NB4 (cell line): Measurements from ENCODE around the gene LHB.

Source experiments
- DNase-seq: peaks from one replicate; pipeline ENCODE4 v3.0.0; 2010; ENCODE audit warnings: low read depth
- H3K4me3 ChIP-seq: one replicate; pipeline ENCODE4 v1.5.1; 2011; ENCODE audit warnings: mild to moderate bottlenecking, low read depth, low read length, moderate library complexity
- CTCF ChIP-seq: IDR thresholded peaks from one replicate; pipeline ENCODE4 v1.5.1; 2012; ENCODE audit warnings: low read depth, low read length
- MYC ChIP-seq: IDR thresholded peaks from 2 replicates; pipeline ENCODE4 v1.6.1; 2011; ENCODE audit warnings: low read depth, low read length
- POLR2A ChIP-seq: IDR thresholded peaks from 2 replicates; pipeline ENCODE4 v1.6.1; 2011; ENCODE audit warnings: mild to moderate bottlenecking; ENCODE audit not compliant: insufficient read length; ENCODE audit errors: extremely low read depth
- TF ChIP-seq, protein P1 (sequence below): IDR thresholded peaks from 2 replicates; pipeline ENCODE4 v1.6.1; 2011; ENCODE audit warnings: low read depth, low read length

The LHB gene

GRCh38 chr19:49017666-49018351 lies 918 bp upstream of the LHB start:
- TF ChIP-seq CTCF, result peak; percentile 45
- TF ChIP-seq, protein P1, sequence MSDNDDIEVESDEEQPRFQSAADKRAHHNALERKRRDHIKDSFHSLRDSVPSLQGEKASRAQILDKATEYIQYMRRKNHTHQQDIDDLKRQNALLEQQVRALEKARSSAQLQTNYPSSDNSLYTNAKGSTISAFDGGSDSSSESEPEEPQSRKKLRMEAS, result no peak
- DNase-seq, result peak; percentile 81
- no peak overlapping the region for H3K4me3 ChIP-seq

DNA sequence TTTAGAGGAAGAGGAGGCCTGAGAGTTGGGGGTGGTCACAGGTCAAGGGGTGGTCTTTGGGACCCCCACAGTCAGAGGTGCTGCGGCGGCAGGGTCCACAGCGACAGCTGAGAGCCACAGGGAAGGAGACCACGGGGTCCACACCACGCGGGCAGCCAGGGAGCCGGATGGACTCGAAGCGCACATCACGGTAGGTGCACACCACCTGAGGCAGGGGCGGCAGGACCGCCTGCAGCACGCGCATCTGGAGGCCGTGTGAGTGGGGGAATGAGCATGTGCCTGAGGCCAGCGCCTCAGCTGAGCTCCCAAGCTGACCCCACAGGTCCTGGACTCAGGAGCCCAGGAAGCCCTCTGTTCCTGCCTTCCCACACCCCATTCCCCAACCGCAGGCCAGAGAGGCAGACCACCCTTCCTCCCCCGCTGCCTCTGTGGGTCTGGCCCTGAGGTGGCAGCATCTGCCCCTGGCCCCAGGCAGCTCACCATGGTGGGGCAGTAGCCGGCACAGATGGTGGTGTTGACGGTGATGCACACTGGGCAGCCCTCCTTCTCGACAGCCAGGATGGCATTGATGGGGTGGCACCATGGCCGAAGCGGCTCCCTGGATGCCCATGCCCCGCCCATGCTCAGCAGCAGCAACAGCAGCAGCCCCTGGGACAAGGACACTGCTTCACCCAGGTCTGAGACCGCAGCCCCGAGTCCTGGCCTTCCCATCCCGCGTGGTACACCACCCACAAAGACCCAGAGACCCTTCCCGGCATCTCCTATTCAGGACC lies 638 bp downstream of the LHB start:
- H3K4me3 ChIP-seq, result no peak overlapping the region
- TF ChIP-seq MYC (no peak), POLR2A (no peak), CTCF (no peak)
- TF ChIP-seq, protein P1, result no peak
- DNase-seq, result no peak

GRCh38 chr19:49014870-49015255 lies 2.0 kb downstream of the LHB start:
- no peak for TF ChIP-seq POLR2A
- no peak for TF ChIP-seq CTCF
- TF ChIP-seq MYC, result no peak
- TF ChIP-seq, protein P1, result no peak
- H3K4me3 ChIP-seq, result no peak overlapping the region
- DNase-seq, result no peak

GRCh38 chr19:49014123-49014869 lies 2.6 kb downstream of the LHB start:
- TF ChIP-seq, protein P1, result no peak
- TF ChIP-seq POLR2A (no peak), MYC (no peak)
- no peak for DNase-seq
- no peak overlapping the region for H3K4me3 ChIP-seq

DNA sequence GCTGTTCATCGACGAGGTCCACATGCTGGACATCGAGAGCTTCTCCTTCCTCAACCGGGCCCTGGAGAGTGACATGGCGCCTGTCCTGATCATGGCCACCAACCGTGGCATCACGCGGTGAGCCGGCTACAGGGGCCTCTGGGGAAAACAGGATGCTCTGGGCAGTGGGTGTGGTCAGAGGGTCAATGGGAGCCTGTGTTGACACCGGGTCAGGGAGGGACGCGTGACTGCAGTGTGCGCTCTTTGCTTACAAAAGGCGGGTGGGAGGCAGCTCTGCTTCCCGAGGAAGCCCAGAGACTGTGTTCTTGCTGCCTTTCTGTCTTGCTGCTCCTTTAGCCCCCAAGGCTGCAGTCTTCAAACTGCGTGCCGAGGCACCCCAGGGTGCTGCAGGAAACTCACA lies 5.7 kb downstream of the LHB start:
- no peak overlapping the region for H3K4me3 ChIP-seq
- no peak for DNase-seq
- no peak for TF ChIP-seq POLR2A
- no peak for TF ChIP-seq MYC
- TF ChIP-seq, protein P1, result no peak
- no peak for TF ChIP-seq CTCF

- TF ChIP-seq POLR2A, result no peak
- TF ChIP-seq MYC, result no peak
- no peak overlapping the region for H3K4me3 ChIP-seq
- no peak for DNase-seq
These were observed 6.4 kb downstream of the LHB start for GRCh38 chr19:49010453-49010852.
